ENCODE results near the gene CAB39.

DNA sequence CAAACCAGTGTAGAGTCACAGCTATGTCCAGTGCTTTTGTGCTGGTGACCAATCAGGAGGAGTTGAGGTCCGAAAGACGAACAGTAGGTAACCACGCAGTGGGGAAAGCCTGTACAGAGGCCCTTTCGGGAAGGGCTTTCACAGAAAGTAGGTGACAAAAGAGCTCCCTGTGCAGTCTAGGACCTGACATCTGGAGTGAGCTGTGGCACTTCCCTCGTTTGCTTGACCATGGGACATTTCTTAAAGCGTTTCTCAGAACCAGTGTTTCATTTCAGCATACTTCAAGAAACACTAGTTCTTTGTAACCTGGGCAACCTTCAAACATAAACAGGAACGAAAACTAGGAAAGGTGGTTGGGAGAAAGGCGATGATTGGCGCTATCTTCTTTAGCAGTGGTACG, 96.4 kb downstream of the CAB39 start:
- TF ChIP-seq POLR2A (IDR thresholded peaks at IDR 0.05; ENCODE audit: low read depth, low read length) (no peak), POLR2AphosphoS5 (IDR thresholded peaks at IDR 0.05; ENCODE audit: low read depth, low read length) (no peak)
